Activated CD4-positive, alpha-beta T cell treated with anti-CD3 and anti-CD28 coated beads for 1 hour (primary cell): Measurements from ENCODE around the gene GMDS.

Source experiments
- DNase-seq: peaks from one replicate; pipeline ENCODE4 v3.0.0-alpha.2; 2020

GMDS gene

GRCh38 chr6:2086326-2086965 is 159.0 kb downstream of the GMDS start:
- DNase-seq = no peak

- DNase-seq = no peak
These were observed 159.7 kb downstream of the GMDS start for GRCh38 chr6:2085657-2086056.

DNA sequence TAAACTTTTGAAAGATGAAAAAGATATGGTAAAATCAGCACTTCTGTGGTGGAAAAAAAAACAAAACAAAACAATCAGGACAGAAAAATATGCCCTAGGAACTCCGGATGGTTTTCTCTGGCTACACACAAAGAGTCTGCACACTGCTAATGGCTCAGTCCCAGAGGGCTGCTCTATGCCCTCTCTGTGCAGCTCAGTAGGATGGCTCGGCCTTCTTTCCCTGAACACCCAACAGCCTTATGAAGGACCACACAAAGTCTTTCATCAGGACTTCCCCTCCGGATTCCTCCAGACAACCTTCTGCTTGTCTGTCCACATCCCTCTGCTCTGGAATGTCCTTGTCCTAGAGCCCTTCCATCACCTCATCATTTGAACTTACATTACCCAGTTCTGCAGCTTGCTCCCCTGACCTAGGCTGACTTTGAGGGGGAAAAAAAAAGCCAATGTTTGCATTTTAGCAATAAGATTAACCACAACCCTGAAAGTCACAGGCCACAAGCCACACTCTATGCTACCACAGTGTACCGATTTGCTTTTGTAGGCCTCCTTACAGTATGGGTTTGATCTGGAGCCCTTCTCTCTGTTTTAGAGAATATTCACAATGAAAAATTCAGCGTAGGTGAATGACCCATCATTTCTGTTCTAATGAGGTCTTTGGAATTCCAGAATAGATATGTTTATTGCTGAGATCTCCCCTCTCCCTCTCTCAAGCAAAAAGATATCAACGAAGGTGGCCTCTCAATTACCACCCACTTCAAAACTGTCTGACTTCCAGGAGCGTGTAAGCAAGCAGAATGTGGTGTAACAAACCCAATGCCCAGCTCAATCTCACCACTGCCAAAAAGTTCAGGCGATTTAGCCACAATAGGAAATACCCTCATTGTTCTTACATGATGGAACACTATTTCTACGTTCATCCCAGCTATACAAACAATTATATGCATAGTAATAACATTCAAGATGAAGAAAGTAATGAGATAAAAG is 164.0 kb downstream of the GMDS start:
- DNase-seq = no peak

DNA sequence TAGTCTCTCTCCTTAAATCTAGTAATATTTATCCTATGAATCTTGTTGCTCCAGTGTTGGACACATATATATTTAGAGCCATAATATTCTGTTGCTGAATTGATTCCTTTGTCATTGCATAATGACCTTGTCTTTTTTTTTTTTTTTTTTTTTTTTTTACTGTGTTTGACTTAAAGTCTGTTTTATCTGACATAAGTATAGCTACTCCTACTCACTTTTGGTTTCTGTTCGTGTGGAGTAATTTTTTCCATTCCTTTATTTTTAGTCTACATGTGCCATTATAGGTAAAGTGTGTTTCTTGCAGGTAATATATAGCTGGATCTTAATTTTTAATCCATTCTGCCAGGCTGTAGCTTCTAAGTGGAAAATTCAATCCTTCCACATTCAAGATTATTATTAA is 166.5 kb downstream of the GMDS start:
- no peak for DNase-seq

DNA sequence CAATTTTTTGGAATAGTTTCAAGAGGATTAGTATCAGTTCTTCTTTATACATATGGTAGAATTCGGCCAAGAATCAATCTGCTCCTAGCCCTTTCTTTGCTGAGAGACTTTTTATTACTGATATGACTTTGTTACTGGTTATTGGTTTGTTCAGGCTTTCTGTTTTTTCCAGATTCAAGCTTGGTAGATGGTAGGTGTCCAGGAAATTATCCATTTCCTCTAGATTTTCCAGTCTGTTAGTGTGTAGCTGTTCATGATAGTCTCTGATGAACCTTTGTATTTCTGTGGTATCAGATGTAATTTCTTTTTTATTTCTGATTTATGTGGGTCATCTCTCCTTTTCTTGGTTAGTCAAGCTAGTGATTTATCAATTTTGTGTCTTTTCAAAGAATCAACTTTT is 167.6 kb downstream of the GMDS start:
- DNase-seq = no peak

DNA sequence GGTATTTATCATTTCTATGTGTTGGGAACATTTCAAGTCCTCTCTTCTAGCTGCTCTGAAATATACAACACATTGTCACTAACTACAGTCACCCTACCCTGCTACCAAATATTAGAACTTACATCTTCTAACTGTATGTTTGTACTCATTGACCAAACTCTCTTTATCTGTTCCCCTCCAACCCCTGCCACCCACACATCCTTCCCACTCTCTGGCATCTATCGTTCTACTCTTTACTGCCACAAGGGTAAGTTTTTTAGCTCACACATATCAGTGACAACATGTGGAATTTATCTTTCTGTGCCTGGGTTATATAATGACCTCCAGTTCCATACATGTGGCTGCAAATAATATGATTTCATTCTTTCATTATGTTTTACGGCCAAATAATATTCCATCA is 171.9 kb downstream of the GMDS start:
- DNase-seq = no peak

DNA sequence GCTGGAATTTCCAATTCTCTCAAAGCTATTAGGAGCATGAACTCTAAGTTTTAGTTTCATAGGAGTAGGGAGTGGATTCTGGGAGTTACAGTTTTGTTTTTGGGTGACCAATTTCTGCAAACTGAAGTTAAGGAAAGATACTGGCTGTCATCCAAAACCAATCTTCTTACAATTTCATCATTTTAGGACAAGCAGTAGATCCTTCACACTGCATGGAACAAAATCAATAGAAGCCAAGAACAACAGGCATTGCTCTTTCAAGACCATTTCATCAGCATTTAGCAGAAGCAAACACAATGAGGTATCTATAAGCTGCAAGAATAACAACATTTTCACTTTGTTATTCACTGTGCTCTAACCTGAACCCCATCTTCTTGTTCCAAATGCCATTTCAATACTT is 173.0 kb downstream of the GMDS start:
- DNase-seq = no peak

- DNase-seq = no peak
These were observed 181.9 kb downstream of the GMDS start for GRCh38 chr6:2063547-2063946.

DNA sequence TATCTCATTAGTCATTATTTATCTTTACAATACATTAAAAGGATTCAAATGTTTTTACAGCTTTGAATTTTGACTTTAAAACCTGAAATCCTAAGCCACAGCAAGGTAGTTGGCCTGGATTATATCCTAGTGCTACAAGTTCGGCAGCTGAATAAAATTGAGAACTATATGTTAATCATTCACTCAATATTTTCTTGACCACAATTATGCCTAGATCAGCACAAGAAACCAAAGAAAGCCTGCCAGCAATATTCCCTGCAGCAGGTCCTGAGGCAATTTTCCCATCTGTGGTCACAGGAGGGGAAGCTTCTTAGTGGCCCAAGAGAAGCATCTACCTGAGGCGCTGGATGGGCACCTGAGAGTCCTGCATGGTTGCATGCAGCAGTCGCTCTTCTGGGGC is 183.5 kb downstream of the GMDS start:
- no peak for DNase-seq

DNA sequence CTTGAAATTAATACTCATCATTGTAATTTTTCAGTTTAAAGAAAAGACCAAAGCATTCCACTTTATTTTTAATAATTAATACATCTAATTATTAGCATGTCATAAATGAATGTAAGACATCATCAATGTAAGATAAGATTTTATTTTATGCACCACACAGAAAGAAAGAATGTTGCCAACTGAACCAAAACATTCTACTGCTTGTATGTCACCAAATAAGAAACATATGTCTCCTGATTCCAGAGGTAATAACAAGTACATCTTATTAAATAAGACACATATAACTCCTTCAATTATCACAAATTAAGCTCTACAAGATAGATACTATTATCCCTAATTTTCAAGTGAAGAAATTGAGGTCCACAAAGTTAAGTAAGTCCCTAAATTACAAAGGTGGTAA is 189.5 kb downstream of the GMDS start:
- DNase-seq = no peak

- DNase-seq = no peak
These were observed 190.3 kb downstream of the GMDS start for GRCh38 chr6:2055143-2055542.

DNA sequence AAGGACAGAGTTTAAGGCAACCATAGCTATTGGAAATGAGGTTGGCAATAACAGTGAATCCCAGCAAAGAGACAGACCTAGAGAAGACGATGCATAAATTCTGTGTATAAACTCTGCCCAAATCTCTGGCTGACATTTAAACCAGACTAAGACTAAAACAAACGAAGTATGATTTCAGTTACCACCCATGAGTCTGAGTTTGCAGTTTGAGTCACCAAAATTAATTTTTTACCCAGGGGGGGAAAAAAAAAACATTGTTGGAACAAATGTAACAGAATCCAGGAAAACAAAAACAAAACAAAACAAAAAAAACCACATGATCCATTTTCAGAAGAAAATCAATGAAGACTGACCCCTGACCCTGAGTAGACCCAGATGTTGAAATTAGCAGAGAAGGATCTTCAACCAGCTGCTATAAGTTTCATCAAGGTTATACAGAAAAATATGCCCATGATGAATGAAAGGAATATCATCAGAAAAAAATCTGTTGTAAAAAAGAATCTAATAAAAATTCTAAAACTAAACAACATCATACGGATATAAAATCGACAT is 190.8 kb downstream of the GMDS start:
- no peak for DNase-seq

- DNase-seq = no peak
These were observed 191.7 kb downstream of the GMDS start for GRCh38 chr6:2053691-2054090.

DNA sequence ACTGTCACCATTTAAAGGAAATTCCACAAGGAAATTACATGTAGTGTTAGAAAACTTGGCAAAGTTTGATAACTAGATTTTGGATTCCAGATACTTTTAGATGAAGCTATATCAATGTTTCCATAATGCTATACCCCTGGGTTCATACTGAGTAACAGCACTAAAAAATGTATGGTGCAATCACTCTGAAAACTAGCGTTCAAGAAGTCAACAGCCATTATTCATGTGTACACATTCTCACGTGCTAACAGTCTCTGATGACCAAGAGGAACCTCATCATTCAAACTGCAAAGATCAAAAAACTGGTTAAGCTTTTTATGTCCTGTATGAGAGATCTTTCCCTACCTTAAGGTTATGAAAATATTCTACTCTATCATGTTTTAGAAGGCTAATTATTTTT is 197.6 kb downstream of the GMDS start:
- no peak for DNase-seq

- no peak for DNase-seq
These were observed 201.2 kb downstream of the GMDS start for GRCh38 chr6:2044192-2044591.

DNA sequence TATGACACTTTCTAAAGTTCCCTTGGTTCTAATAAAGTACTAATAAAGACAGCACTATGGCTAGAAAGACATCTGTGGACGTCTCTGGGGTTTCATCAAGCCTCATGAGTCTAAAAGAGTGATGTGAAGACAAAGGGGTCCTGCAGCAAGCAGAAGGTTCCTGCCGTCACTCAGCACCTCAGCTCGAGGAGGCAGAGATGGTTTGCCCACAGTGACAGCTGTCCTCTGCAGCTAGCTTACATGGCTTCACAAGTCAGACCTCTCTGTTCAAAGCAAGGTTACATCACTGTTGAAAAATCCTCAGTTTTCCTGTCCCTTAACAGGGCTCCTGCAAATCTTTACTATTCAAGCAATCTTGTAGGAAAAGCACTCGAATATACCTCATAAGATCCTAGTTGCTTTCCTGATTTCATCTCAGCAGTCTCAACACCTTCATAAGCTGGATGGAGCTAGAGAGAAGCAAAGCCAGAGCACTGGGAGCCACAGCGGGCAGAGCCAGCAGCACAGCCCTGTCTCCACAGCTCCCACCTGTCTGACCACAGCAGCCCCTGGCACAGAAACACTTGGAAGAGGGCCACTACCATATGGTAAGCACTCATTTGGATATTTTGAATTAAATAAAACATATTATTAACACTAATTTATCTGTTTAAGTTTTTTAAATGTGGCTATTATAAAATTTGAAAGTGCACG is 202.3 kb downstream of the GMDS start:
- DNase-seq = no peak

GRCh38 chr6:2038092-2038491 is 207.3 kb downstream of the GMDS start:
- DNase-seq = no peak

DNA sequence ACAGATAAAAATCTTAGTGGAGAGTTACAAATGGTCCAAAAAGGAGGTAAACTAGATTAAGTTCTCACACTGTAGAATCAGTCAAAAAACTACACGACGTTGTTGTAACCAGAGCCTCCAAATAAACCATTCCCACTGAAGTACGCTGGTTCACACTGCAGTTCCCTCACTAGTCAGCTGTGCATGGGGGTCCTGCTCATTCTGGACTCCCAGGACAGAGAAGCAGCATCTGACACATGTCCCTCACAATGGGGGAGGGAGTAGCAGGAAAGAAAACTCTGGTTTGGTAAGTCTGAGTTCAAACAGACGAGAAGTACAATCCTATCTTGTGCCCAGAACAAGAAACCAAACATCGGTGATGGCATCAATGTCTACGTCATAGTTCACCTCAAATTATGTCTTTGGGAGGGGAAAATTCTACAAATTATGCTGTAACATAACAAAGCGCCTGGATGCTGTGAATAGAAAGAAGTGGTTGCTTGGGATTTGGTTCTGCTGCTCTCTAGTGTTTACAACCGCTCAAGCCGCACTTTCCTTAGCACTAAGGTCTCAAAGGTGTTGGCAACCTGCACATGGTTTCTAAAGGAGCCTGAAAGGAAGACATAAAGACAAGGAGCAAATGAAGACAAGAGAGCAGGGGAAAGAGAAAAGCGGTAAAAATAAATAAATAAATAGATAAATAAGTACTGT is 208.0 kb downstream of the GMDS start:
- no peak for DNase-seq

- DNase-seq = no peak
These were observed 208.7 kb downstream of the GMDS start for GRCh38 chr6:2036710-2037023.

- DNase-seq = no peak
These were observed 209.3 kb downstream of the GMDS start for GRCh38 chr6:2035826-2036709.

GRCh38 chr6:2035046-2035445 is 210.4 kb downstream of the GMDS start:
- no peak for DNase-seq

GRCh38 chr6:2034256-2034655 is 211.1 kb downstream of the GMDS start:
- DNase-seq = no peak
